HS-27A (cell line): Measurements from ENCODE around the gene PPP2R5A.
"Not testable (repeated sequence)": the region's sequence is repeated elsewhere in the genome, so short reads cannot be mapped to it uniquely, and the experiment has no call there.

Experiments used
- DNase-seq: peaks from one replicate; pipeline ENCODE4 v3.0.0-alpha.2; 2012; ENCODE audit warnings: low read depth, missing footprints

Gene PPP2R5A

DNA sequence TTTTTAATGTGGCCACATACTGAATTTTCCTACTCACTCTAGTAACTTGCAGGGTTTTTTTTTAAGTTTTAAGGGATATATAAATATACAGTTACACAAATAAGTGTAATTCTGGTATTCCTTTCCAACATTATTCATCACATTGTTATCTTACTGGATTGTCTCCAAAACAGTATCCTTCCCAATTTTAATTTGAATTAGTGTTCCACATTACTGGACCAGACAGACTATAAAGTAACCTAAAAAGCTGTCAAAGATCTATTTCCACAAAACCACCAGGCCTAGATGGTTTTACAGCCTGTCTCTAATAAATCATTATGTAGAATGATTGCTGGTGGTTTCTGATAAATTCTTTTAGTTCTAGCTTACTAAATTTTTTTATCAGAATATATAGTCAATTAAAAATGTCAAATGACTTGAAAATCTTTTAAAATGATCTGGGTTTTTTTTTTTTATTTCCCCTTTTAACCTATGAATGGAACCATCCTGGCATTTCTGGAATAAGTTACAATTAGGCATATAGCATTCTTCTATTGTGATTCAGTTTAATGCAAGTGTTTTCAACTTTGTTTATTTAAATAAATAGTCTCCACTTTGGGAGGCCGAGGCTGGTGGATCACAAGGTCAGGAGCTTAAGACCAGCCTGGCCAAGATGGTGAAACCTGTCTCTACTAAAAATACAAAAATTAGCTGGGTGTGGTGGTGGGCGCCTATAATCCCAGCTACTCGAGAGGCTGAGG is 70.2 kb downstream of the PPP2R5A start:
- no peak for DNase-seq

DNA sequence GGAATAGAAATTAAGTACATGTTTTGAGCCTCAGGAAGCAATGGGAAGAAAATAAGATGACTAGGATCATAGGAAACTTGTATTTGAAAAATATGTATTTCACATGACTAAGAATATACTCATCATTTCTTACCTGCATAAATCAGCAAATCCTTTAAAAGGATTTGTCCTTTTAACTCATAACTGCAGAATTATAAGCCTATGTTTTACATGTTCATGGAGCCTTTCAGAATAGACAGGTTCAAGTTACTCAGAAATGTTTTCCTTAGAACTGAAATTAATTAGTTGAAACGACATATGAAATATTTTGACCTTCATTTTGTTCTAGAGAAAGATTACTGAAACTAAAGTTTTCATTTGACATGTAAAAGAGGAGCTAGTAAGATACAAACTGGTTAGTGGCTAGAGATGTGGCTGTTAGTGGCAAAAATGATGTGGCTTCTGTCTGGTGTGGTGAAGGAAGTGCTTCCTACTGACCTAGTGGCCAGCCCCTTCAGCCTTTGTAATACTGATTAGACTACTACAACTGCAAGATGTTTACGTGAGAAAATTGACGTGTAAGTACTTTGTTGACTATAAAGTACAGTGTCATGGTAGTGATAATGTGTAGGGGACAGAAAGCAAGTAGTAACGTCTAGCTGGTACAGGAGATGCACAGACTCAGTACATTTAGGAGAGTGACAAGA is 74.7 kb downstream of the PPP2R5A start:
- no peak for DNase-seq

DNA sequence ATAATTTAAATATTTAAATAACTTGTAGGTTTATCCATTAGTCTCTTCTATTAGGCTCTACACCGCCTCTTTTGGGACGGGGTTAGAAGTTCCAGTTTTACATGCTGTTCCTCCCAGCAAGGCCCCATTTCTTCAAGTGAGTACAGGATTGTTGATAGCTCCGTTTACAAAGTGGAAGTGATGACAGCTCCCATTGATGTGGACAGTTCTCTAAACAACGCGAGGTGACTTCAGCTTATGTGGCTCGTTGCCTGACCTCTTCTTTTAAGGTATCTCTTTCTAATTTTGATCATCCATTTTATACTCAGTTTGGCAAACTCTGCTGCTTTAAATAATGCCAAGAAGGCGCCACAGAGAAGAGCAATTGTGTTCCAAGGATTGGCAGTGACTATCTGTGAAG is 79.8 kb downstream of the PPP2R5A start:
- DNase-seq = no peak

DNA sequence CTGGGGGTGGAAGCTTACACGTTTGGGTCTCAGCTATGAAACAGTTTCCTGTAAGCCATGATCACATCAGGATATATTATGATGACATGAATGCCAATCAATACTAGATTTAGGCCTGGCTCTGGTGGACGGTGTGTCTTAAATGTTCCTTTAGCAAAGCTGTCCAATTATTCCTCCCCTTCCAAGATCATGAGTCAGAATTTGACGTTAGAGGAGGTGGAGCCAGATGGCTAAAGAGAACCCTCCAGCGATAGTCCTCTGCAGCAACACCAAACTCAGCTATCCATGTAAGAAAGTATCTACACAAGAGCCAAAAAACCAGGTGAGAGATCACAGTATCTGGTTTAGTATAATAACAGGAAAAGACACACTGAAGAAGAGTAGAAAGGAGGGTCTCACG is 81.7 kb downstream of the PPP2R5A start:
- DNase-seq = no peak

DNA sequence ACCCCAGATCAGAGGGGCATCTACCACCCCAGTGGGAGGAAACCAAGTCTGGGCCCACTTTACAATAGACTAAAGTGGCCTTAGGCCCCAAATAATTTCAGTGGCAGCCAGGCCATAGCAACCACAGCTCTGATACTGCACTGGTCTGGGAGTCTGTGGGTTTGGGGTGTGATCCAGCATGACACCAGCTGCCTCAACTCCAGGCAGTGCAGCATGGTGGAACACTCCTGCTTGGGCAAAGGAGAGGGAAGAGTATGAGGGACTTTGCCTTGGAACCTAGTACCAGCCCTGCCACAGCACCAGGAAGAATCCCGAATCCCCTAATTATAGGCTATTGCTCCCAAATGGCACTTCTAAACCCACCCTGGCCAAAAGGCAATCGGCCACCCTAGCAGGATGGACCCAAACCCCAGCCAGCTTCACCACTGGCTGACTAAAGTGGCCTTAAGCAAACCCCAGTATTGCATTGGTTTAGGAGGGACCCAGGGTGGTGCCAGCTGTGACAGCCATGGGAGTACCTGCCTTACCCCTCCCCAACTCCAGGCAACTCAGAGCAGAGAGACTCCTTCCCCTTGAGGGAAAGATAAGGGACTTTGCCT is 82.4 kb downstream of the PPP2R5A start:
- no peak for DNase-seq

DNA sequence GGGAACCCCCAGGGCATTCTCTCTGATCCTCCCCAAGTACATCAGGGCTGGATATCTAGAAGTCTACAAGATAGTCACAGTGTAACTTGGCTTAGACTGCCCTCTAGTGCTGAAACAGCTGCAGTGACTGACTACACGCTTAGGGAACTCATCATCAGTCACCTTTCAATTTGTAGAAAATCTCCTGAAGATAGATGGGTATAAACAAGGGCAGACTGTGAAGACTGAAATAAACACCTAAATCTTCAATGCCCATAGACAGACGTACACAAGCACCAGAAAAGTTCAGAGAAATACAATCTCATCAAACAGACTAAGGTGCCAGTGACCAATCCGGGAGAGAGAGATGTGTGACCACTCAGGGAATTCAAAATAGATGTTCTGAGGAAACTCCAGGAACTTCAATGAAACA is 82.9 kb downstream of the PPP2R5A start:
- DNase-seq = peak; percentile 27

DNA sequence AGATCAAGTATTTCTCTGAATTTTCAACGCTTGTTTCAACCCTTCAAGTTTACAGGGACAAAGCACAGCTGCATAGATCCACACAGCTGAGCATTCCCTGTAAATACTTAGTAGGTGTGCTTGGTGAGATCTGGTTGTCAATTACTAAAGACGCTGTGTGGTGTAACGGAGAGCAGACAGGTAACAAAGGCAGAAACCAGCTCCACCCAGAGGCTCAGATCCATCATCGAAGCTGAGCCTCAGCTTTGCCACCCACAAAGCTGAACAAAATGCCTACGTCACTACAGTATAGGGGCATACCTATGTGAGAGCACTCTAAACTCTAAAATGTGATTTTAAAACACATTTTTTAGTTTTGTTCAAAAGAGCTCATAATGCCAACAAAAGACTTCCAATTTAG is 90.8 kb downstream of the PPP2R5A start:
- DNase-seq = no peak

DNA sequence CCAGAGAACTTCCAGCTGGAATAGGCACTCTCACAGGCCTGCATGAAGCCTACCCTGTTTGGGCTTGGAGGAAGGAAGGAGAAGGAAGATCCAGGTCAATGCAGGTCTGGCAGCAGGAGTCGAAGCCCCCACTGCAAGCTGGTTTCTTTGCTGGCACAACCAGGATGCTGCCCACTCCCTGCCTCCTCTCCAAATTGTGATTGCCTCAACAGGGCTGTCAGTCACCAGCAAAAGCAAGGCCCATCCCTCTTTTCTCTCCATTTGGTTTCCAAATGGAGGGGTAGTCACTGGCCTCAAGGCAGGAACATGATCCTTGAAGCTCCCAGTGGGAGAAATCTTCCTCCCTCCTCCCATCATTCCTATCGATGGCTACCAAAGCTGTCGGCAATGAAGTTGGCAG is 92.4 kb downstream of the PPP2R5A start:
- no peak for DNase-seq

DNA sequence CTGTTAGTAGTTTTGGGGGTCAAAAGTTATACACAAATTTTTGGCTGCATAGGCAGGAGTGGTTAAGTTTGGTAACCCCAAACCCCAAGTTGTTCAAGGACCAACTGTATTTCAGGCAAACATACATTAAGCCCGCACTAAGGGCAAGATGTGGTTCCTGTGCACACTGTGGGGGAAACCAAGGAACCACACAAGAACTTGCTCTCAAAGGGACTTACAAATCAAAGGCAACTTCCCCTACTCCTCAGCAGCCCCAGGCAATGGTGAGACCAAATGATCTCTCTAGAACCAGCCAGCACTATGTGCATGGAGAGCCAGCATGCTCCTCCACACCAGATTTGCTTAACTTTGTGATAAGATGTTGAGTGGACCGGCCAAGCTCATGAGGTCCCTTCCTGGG is 94.2 kb downstream of the PPP2R5A start:
- no peak for DNase-seq

DNA sequence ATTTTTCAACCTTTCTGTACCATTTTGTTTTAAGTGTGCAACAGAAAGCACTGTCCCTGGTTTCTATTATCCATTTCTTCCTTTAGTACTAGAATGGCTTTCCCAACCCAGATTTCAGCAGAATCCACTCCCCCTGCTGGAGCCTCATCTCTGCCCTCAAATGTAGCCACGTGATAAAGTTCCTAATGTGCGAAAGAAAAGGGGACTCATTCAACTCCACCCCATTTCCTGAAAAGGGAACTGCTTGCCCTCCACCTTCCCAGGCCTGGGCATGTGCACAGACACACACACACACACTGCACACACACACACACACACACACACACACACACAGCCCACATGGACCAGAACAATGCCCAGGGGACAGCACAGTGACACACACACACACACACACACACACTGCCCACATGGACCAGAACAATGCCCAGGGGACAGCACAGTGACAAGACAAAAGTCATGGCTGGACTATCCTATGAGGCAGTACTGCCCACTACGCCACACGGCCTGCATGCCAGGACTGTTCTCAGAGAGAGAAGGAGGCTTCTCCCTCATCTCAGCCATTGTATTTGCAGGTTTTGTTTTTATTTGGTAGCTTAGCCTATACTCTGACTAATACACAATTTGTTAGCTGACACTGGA is 96.3 kb downstream of the PPP2R5A start:
- DNase-seq = no peak

DNA sequence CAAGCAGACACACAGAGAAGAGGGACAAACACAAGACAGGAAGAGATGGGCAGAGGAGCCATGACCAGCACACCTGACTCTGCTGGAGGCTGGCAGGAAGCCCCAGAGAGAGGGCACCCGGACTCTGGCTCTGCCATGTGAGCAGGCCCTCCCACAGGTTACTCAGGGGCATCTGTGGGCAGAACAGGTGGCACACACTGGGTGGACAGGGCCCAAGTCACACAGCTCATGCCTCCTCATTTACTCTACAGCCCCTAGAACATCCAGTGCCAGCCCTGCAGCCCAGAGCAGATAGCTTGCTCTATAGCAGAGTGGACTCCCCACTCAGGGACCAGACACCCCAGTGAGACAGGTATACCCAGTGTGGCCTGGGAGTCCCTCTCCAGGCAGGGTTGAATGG is 100.8 kb downstream of the PPP2R5A start:
- DNase-seq = no peak

DNA sequence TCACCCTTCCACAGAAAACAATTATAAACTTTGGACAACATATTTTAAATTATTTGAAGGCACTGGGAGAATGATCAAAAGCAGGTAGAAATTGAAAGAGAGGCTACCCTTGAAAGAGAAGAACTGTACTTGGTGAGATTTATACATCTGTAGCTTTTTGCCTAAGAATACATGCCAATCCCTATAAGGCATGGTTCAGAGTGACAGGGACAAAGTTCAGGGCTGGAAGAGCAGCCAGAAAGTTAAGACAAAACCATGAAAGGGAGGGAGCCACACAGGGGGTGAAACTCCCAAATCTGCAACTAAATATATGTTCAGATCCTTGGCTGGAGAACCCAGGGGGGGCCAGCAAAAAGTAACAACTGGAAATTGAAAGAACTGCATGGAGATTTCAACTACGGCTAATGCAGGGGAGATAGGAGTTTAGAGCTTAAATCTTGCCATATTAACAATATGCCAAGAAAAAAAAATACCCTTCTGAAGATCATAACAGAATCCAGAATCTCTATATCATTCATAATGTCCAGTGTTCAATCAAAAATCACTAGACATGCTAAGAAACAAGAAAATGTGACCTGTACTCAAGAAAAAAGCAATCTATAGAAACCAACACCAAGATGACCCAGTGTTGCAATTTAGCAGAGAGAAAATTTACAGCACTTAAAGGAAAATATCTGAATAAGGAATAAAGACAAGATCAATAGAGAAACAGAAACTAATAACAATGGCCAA is 103.9 kb downstream of the PPP2R5A start:
- DNase-seq = no peak

DNA sequence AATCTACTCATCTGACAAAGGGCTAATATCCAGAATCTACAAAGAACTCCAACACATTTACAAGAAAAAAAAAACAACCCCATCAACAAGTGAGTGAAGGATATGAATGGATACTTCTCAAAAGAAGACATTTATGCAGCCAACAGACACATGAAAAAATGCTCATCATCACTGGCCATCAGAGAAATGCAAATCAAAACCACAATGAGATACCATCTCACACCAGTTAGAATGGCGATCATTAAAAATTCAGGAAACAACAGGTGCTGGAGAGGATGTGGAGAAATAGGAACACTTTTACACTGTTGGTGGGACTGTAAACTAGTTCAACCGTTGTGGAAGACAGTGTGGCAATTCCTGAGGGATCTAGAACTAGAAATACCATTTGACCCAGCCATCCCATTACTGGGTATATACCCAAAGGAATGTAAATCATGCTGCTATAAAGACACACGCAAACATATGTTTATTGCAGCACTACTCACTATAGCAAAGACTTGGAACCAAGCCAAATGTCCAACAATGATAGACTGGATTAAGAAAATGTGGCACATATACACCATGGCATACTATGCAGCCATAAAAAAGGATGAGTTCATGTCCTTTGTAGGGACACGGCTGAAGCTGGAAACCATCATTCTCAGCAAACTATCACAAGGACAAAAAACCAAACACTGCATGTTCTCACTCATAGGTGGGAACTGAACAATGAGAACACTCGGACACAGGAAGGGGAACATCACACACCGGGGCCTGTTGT is 110.6 kb downstream of the PPP2R5A start:
- DNase-seq = not testable (repeated sequence)

DNA sequence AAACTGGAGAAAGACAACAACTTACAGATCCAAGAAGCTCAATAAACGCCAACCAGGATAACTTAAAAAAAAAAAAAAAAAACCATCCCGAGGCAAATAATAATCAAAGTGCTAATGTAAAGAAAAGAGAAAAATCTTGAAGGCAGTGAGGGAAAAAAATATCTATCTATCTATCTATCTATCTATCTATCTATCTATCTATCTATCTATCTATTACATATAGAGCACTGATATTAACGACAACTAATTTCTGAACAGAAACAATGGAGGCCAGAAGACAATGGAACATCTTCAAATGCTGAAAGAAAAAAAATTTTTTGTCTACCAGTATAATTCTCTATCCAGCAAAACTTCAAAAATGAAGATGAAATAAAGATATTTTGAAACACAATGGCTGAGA is 111.4 kb downstream of the PPP2R5A start:
- DNase-seq = no peak

DNA sequence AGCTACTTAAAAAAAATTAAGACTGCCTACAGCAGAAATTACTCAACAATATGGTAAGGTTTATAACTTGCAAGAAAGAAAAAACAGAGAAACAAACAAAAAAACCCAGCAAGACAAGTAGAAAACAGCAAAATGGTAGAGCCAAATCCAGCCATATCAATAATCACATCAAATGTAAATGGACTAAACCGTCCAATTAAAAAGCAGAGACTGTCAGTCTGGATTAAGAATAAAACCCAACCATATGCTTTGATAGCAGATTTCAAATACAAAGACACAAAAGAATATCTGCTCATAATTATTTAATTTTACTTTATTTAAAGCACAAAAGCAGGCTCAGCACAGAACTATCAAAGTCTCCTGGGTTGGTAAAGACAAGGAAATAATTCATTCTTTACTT is 112.0 kb downstream of the PPP2R5A start:
- no peak for DNase-seq

DNA sequence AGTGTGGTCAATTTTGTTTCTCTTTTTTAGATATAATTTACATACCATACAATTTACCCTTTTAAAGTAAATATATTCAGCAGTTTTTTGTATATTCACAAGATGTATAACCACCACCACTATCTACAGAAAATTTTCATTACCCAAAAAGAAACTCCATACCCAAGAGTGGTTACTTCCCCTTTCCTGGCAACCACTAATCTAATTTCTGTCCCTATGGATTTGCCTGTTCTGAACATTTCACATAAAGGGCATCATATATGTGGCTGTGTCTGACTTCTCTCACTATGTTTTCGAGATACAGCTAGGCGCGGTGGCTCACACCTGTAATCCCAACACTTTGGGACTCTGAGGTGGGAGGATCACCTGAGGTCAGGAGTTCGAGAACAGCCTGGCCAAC is 115.8 kb downstream of the PPP2R5A start:
- DNase-seq = no peak

DNA sequence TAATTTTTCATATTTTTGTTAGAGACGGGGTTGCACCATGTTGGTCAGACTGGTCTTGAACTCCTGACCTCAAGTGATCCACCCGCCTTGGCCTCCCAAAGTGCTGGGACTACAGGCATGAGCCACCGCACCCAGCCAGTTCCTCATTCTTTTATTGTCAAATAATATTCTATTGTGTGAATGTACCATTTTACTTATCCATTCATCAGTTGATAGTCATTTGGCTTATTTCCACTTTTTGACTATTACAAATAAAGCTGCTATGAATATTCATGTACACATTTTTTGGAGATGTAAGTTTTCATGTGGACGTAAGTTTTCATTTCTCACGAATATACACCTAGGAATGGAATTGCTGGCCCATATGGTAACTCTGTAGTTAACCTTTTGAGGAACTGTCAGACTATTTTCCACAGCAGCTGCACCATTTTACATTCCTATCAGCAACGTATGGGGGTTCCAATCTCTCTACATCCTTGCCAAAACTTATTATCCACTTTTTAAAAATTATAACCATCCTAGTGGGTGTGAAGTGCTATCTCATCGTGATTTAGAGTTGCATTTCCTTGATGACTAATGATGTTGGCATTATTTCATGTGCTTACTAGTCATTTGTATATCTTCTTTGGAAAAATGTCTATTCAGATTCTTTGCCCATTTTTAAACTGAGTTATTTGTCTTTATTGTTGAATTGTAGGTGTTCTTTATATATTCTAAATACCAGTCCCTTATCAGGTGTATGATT is 116.8 kb downstream of the PPP2R5A start:
- peak; percentile 27 for DNase-seq

DNA sequence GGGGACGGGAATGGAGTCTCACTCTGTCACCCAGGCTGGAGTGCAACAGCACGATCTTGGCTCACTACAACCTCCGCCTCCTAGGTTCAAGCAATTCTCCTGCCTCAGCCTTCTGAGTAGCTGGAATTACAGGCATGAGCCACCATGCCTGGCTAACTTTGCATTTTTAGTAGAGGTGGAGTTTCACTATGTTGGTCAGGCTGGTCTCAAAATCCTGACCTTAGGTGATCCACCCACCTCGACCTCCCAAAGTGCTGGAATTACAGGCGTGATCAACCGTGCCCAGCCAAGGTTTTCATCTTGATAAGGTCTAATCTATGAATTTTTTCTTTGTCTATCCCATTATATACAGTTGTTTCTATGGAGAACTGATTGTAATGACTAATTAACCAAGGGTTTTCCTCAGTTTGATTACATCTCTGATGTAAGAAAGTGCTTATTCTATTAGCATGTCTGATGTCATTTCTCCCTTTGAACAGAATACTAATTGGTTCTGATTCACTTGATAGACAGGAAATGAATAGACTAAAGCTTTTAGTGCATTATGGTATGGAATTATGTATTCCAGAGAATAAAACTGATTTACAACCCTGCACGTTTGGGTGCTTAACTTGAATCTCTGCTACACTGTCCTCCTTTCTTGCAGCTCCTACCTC is 117.6 kb downstream of the PPP2R5A start:
- DNase-seq = no peak

DNA sequence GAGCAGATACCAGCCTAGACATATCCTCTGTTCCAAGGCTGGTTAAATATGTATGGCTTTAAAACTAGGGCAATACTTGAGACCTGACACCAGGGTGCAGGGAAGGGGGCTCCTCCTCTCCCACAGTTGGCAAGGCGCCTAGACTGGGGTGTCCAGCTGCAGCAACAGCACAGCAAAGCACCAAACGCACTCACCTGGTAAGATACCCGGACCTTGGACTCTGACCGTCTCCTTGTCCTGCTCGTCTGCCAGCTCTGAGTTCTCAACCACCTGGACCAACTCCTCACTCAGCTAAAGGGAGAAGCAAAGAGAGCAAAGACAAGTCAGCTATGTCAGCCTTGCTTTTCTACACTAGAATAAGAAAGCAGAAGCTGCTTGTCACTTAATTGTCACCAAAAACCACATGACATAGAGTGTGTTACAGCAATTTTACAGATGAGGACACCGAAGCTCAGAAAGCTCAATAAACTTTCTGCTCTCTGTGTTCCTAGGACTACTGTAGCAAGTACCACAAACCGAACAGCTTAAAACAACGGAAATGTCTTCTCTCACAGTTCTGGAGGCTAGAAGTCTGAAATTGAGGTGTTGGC is 125.1 kb downstream of the PPP2R5A start:
- no peak for DNase-seq
